ENCODE data around the gene XPO5. TPM values are rescaled to one million over a fixed set of nuclear protein-coding genes. Genes with fewer than 3 reads are reported as not detected.
A peak's percentile ranks its signal among the peaks of the same experiment; 100 is the strongest.
"Not testable (repeated sequence)": the region's sequence is repeated elsewhere in the genome, so short reads cannot be mapped to it uniquely, and the experiment has no call there.

XPO5 gene
- total RNA-seq, 2 donors from 2014 or later = 38.3 to 48.6 TPM

GRCh38 chr6:43572015-43572414, 3.8 kb downstream of the XPO5 start:
- no peak overlapping the region for H3K27ac Mint-ChIP-seq
- peaks cover 7% of the 10 kb centered on the region for H3K36me3 Mint-ChIP-seq (ENCODE audit: low read depth)

GRCh38 chr6:43570876-43571441, 4.9 kb downstream of the XPO5 start:
- ATAC-seq = no peak
- Mint-ChIP-seq H3K4me1 (peaks cover 17% of the 10 kb centered on the region), H3K27ac (peak overlapping the region; percentile 24), H3K36me3 (ENCODE audit: low read depth) (peaks cover 7% of the 10 kb centered on the region), H3K27me3 (no peaks in the 10 kb centered on the region), H3K4me3 (no peak overlapping the region)
- H3K9me3 ChIP-seq (ENCODE audit: control insufficient read depth, low read length, poor library complexity, severe bottlenecking) = no peaks in the 10 kb centered on the region
- DNase-seq = no peak

More at GRCh38 chr6:43572015-43572414, 3.8 kb downstream of the XPO5 start:
- no peak for DNase-seq
- ATAC-seq = no peak
- Mint-ChIP-seq H3K27me3 (no peaks in the 10 kb centered on the region), H3K4me1 (peaks cover 20% of the 10 kb centered on the region), H3K4me3 (no peak overlapping the region)
- no peaks in the 10 kb centered on the region for H3K9me3 ChIP-seq (ENCODE audit: control insufficient read depth, low read length, poor library complexity, severe bottlenecking)

GRCh38 chr6:43559328-43559727, 16.5 kb downstream of the XPO5 start:
- ATAC-seq (no peak), DNase-seq (no peak)
- peak overlapping the region; percentile 14 for H3K27ac Mint-ChIP-seq
- no peaks in the 10 kb centered on the region for H3K27me3 Mint-ChIP-seq
- H3K4me1 Mint-ChIP-seq = no peaks in the 10 kb centered on the region
- H3K9me3 ChIP-seq (ENCODE audit: control insufficient read depth, low read length, poor library complexity, severe bottlenecking) = no peaks in the 10 kb centered on the region
- peaks cover 5% of the 10 kb centered on the region for H3K36me3 Mint-ChIP-seq (ENCODE audit: low read depth)
- H3K4me3 Mint-ChIP-seq = no peak overlapping the region

GRCh38 chr6:43557620-43558019, 18.2 kb downstream of the XPO5 start:
- H3K4me1 Mint-ChIP-seq; DNase-seq; H3K27me3 Mint-ChIP-seq; H3K36me3 Mint-ChIP-seq (ENCODE audit: low read depth); H3K9me3 ChIP-seq (ENCODE audit: control insufficient read depth, low read length, poor library complexity, severe bottlenecking); ATAC-seq; H3K4me3 Mint-ChIP-seq: not testable (repeated sequence)
- H3K27ac Mint-ChIP-seq = peak overlapping the region; percentile 37

GRCh38 chr6:43547222-43547621, 28.6 kb downstream of the XPO5 start:
- H3K9me3 ChIP-seq (ENCODE audit: control insufficient read depth, low read length, poor library complexity, severe bottlenecking) = no peaks in the 10 kb centered on the region
- Mint-ChIP-seq H3K4me1 (peaks cover 7% of the 10 kb centered on the region), H3K36me3 (ENCODE audit: low read depth) (peaks cover 13% of the 10 kb centered on the region), H3K4me3 (no peak overlapping the region), H3K27ac (no peak overlapping the region), H3K27me3 (no peaks in the 10 kb centered on the region)
- no peak for ATAC-seq
- DNase-seq = no peak

GRCh38 chr6:43544461-43544860, 31.4 kb downstream of the XPO5 start:
- H3K4me1 Mint-ChIP-seq = peaks cover 3% of the 10 kb centered on the region
- H3K27me3 Mint-ChIP-seq = no peaks in the 10 kb centered on the region
- H3K27ac Mint-ChIP-seq = no peak overlapping the region
- ATAC-seq (no peak), DNase-seq (no peak)
- H3K36me3 Mint-ChIP-seq (ENCODE audit: low read depth) = peaks cover 8% of the 10 kb centered on the region
- H3K9me3 ChIP-seq (ENCODE audit: control insufficient read depth, low read length, poor library complexity, severe bottlenecking) = no peaks in the 10 kb centered on the region
- no peak overlapping the region for H3K4me3 Mint-ChIP-seq

GRCh38 chr6:43541774-43542471, 33.9 kb downstream of the XPO5 start:
- Mint-ChIP-seq H3K27me3 (no peaks in the 10 kb centered on the region), H3K27ac (peak overlapping the region; percentile 41), H3K4me3 (no peak overlapping the region), H3K36me3 (ENCODE audit: low read depth) (peaks cover 7% of the 10 kb centered on the region), H3K4me1 (peaks cover 3% of the 10 kb centered on the region)
- no peak for ATAC-seq
- no peak for DNase-seq
- H3K9me3 ChIP-seq (ENCODE audit: control insufficient read depth, low read length, poor library complexity, severe bottlenecking) = no peaks in the 10 kb centered on the region

- H3K36me3 Mint-ChIP-seq (ENCODE audit: low read depth) = peaks cover 7% of the 10 kb centered on the region
- H3K9me3 ChIP-seq (ENCODE audit: control insufficient read depth, low read length, poor library complexity, severe bottlenecking) = no peaks in the 10 kb centered on the region
- no peak overlapping the region for H3K4me3 Mint-ChIP-seq
- H3K27ac Mint-ChIP-seq = no peak overlapping the region
- ATAC-seq (no peak), DNase-seq (no peak)
- peaks cover 3% of the 10 kb centered on the region for H3K4me1 Mint-ChIP-seq
- no peaks in the 10 kb centered on the region for H3K27me3 Mint-ChIP-seq
These were observed 35.3 kb downstream of the XPO5 start for GRCh38 chr6:43540507-43540906.

- not testable (repeated sequence) for ATAC-seq; H3K4me1 Mint-ChIP-seq; H3K27ac Mint-ChIP-seq; H3K4me3 Mint-ChIP-seq; H3K27me3 Mint-ChIP-seq; DNase-seq; H3K36me3 Mint-ChIP-seq (ENCODE audit: low read depth); H3K9me3 ChIP-seq (ENCODE audit: control insufficient read depth, low read length, poor library complexity, severe bottlenecking)
These were observed 36.4 kb downstream of the XPO5 start for GRCh38 chr6:43539409-43539808.

- not testable (repeated sequence) for H3K4me1 Mint-ChIP-seq; H3K36me3 Mint-ChIP-seq (ENCODE audit: low read depth); H3K27me3 Mint-ChIP-seq; H3K4me3 Mint-ChIP-seq; ATAC-seq; H3K9me3 ChIP-seq (ENCODE audit: control insufficient read depth, low read length, poor library complexity, severe bottlenecking); H3K27ac Mint-ChIP-seq; DNase-seq
These were observed 36.9 kb downstream of the XPO5 start for GRCh38 chr6:43538986-43539385.

GRCh38 chr6:43532201-43532600, 43.6 kb downstream of the XPO5 start:
- DNase-seq (no peak), ATAC-seq (no peak)
- peaks cover 3% of the 10 kb centered on the region for H3K36me3 Mint-ChIP-seq (ENCODE audit: low read depth)
- no peak overlapping the region for H3K4me3 Mint-ChIP-seq
- no peaks in the 10 kb centered on the region for H3K4me1 Mint-ChIP-seq
- no peaks in the 10 kb centered on the region for H3K27me3 Mint-ChIP-seq
- H3K9me3 ChIP-seq (ENCODE audit: control insufficient read depth, low read length, poor library complexity, severe bottlenecking) = no peaks in the 10 kb centered on the region
- no peak overlapping the region for H3K27ac Mint-ChIP-seq

- Mint-ChIP-seq H3K4me1 (peaks cover 7% of the 10 kb centered on the region), H3K4me3 (no peak overlapping the region), H3K27ac (peak overlapping the region; percentile 84), H3K36me3 (ENCODE audit: low read depth) (peaks cover 7% of the 10 kb centered on the region), H3K27me3 (no peaks in the 10 kb centered on the region)
- H3K9me3 ChIP-seq (ENCODE audit: control insufficient read depth, low read length, poor library complexity, severe bottlenecking) = no peaks in the 10 kb centered on the region
- DNase-seq (no peak), ATAC-seq (no peak)
These were observed 51.3 kb downstream of the XPO5 start for GRCh38 chr6:43524483-43524961.

- peaks cover 7% of the 10 kb centered on the region for H3K36me3 Mint-ChIP-seq (ENCODE audit: low read depth)
- no peaks in the 10 kb centered on the region for H3K27me3 Mint-ChIP-seq
- no peak overlapping the region for H3K27ac Mint-ChIP-seq
- ATAC-seq = peak; percentile 14
- DNase-seq = no peak
- H3K4me3 Mint-ChIP-seq = no peak overlapping the region
- H3K4me1 Mint-ChIP-seq = peaks cover 7% of the 10 kb centered on the region
- no peaks in the 10 kb centered on the region for H3K9me3 ChIP-seq (ENCODE audit: control insufficient read depth, low read length, poor library complexity, severe bottlenecking)
These were observed 52.6 kb downstream of the XPO5 start for GRCh38 chr6:43523284-43523683.
